H1 (cell line): ENCODE measurements around the gene SLC6A17. TPM values are rescaled to one million over a fixed set of nuclear protein-coding genes. Genes with fewer than 3 reads are reported as not detected.

ENCODE experiments used
- ATF3 ChIP-seq: IDR thresholded peaks from 2 replicates; pipeline ENCODE4 v1.6.1; 2011; ENCODE audit warnings: low read depth, mild to moderate bottlenecking, low read length; ENCODE audit not compliant: insufficient read depth
- CBX8 ChIP-seq: fragments of 300-800, 300-1000 bp; sonication (generic); IDR thresholded peaks from 2 replicates; pipeline ENCODE4 v1.7.1; 2016; ENCODE audit warnings: low read depth, low read length, borderline replicate concordance
- CHD2 ChIP-seq: IDR thresholded peaks from 2 replicates; pipeline ENCODE4 v1.6.1; 2012; ENCODE audit warnings: low read length, improper control_type of control experiment
- FOSL1 ChIP-seq: IDR thresholded peaks from 2 replicates; pipeline ENCODE4 v1.6.1; 2011; ENCODE audit warnings: mild to moderate bottlenecking, low read depth, low read length, moderate library complexity; ENCODE audit not compliant: insufficient read depth
- HDAC2 ChIP-seq, 2 experiments: fragments of 300-600 bp in 1 of 2; sonication (generic) in 1 of 2; IDR thresholded peaks; 2 replicates each; pipeline ENCODE4 v1.6.1; 2011 to 2012; ENCODE audit warnings: low read depth in 2 of 2, low read length in 2 of 2, mild to moderate bottlenecking in 2 of 2, moderate library complexity in 2 of 2, borderline replicate concordance in 1 of 2, inconsistent platforms in 1 of 2
- POLR2A ChIP-seq, 2 experiments: IDR thresholded peaks; 1 replicate in 1 of 2; 2 replicates in 1 of 2; pipeline ENCODE4 v1.6.1; 2011; ENCODE audit warnings: low read depth in 2 of 2, low read length in 2 of 2, mild to moderate bottlenecking in 2 of 2; ENCODE audit errors: control extremely low read depth in 1 of 2
- SIRT6 ChIP-seq: IDR thresholded peaks from one replicate; pipeline ENCODE4 v1.7.1; 2012; ENCODE audit warnings: low read length, inconsistent platforms
- SP2 ChIP-seq: IDR thresholded peaks from 2 replicates; pipeline ENCODE4 v1.6.1; 2012; ENCODE audit warnings: mild to moderate bottlenecking, low read length, inconsistent platforms
- polyA plus RNA-seq, 7 experiments: library from polyadenylated mRNA; depleted of rRNA in 3 of 7; stranded (reverse) in 5 of 7; unstranded in 2 of 7; fragments of >200 nt in 5 of 7; fragments of 200-250 nt in 2 of 7; gene quantifications; 1 replicate in 5 of 7; 2 replicates in 1 of 7; 4 replicates in 1 of 7; pipeline versions ENCODE4 v1.2.1 to v1.2.3, GENCODE V29; 2011 to 2013; ENCODE audit warnings: missing spikeins in 2 of 7, mixed read lengths in 2 of 7
- total RNA-seq: library from RNA; stranded (reverse); fragmentation: NEBNext Ultra II Directional; extraction: Animal tissue kit (Norgen Biotek cat#: 25700); gene quantifications from 2 replicates; pipeline ENCODE4 v1.2.1, GENCODE V29; 2021

Gene SLC6A17
- total and polyA plus RNA-seq, 2 of the 8 experiments (the other 6 are each of a cell fraction or from before 2014, with no cell fraction given): 0.15 to 0.28 TPM

DNA sequence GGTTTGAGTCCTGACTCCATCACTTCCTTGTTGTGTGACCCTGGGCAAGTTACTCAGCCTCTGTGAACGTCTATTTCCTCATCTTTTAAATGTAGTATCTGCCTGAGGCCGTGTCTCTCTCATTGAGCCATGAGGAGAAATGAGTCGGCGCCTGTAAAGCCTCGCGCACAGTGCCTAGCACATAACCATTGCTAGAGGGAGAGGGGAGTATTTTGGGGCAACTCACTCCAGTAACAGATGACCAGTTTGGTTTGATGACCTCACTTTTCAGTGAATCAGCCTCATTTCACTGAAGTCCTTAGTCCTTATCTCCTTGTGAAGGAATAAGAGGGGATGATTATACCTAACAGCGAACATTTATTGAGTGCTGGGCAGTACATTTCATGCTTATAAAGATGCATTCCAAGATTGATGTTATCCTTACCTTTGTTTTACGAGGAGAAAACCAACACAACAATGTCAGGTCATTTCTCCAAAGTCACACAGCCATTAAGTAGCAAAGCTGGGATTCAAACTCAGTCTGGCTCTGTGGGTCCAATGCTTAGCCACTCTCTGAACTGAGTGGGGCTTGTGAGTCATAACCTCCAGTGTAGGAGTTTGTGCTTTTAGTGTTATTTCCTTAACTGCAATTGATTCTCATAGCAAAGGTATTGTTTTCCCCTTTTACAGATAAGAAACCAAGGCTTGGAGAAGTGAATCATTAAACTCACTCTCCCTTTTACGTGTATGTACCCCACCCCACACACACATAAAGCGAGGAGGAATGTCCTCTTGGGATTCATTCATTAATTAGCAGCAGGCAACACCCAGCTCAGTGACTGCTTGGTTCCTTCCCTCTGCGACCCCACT, 85.8 kb downstream of the SLC6A17 start (continued):
- no peak for TF ChIP-seq POLR2A (IDR thresholded peaks at IDR 0.05; ENCODE audit: control extremely low read depth in 1 of 2, low read depth in 2 of 2, low read length in 2 of 2)
- no peak for TF ChIP-seq ATF3
- no peak for TF ChIP-seq HDAC2 (IDR thresholded peaks at IDR 0.05; ENCODE audit: borderline replicate concordance in 1 of 2, low read depth in 2 of 2, low read length in 2 of 2)
- TF ChIP-seq SP2: no peak
- TF ChIP-seq CHD2: no peak
- TF ChIP-seq SIRT6: no peak
- TF ChIP-seq FOSL1: no peak
- TF ChIP-seq CBX8: no peak
- TF ChIP-seq, all 59 proteins: peak for 0
